Endometrial microvascular endothelial cells (primary cell): ENCODE results near the gene VEPH1. TPM values are rescaled to one million over a fixed set of nuclear protein-coding genes. Genes with fewer than 3 reads are reported as not detected.

Source experiments
- in situ Hi-C: cut with HindIII; loops from 2 replicates; pipeline ENCODE4 v1.10.0; 2017; ENCODE audit warnings: low sequenced_read_pairs, low pct_unique_long_range_greater_than_20kb; ENCODE audit errors: inconsistent ontology term
- total RNA-seq: library from RNA; depleted of rRNA; stranded (reverse); fragments of >200 nt; gene quantifications from one replicate; pipeline ENCODE4 v1.2.3, GENCODE V29; 2015; ENCODE audit errors: inconsistent ontology term

Gene VEPH1
- total RNA-seq, 1 donor from 2014 or later: 204 TPM

DNA sequence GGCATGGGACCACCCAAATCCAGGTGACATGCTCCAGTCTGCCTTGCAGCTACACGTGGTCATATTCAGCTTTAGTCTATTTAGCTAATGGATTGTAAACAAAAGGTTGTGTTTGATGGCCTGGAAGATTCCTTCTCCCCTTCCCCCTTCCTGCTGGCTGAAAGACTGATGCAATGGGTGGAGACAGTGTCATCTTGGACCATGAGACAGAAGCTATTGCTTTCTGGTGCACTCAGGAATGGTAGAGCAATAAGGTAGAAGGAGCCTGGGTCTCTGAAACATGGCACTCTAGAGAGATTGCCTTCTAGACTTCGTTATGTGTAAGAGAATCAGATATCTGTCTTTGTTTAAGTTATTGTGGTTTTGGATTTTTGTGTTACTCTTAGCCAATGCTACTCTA, 92.3 kb downstream of the VEPH1 start:
- in situ Hi-C loops: no loop called here

DNA sequence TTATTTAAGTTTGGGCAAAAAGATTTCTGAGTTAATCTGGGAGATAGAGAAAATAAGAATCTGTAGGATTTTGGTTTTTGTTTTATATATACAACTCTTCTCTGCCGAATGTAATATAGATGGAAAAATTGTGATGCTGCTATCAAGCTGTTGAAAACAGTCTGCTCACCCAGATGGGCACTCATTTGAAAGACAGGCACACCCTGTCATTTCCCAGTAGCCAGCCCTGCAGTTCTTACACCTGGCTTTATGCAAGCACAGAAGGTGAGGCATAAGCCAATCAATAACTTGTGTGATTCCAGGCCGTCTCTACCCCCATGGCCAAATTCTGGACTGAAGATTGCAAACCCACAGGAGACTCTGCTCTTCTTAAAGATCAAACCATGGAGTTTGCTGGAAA, 93.7 kb downstream of the VEPH1 start:
- in situ Hi-C loops: no loop called here

GRCh38 chr3:157408499-157409149, 94.6 kb downstream of the VEPH1 start:
- in situ Hi-C loops: no loop called here

- in situ Hi-C loops: no loop called here
These were observed 95.4 kb downstream of the VEPH1 start for GRCh38 chr3:157407769-157408168.

- in situ Hi-C loops: no loop called here
These were observed 96.8 kb downstream of the VEPH1 start for GRCh38 chr3:157406394-157406793.

DNA sequence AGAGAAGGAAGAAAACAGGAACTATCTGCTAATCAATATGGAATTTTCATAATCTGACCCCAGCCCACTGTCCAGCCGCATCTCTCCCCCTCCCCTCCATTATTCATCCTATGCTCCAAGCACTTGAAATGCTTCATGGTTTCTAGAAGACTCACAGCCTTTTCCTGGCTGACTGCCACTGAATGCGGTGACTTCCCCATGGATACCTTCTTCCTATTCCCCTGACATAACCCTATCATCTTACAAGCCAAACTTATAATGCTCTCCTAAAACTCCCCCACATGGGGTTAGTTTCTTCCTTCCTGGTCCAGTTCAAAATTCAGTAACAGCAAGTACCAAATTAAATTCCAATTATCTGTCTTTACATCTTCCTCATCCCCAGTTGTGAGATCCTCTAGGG, 97.8 kb downstream of the VEPH1 start:
- in situ Hi-C loops: no loop called here

- in situ Hi-C loops: no loop called here
These were observed 98.8 kb downstream of the VEPH1 start for GRCh38 chr3:157404381-157404780.

GRCh38 chr3:157398598-157398997, 104.6 kb downstream of the VEPH1 start:
- in situ Hi-C loops: no loop called here

GRCh38 chr3:157394411-157394810, 108.8 kb downstream of the VEPH1 start:
- in situ Hi-C loops: no loop called here

DNA sequence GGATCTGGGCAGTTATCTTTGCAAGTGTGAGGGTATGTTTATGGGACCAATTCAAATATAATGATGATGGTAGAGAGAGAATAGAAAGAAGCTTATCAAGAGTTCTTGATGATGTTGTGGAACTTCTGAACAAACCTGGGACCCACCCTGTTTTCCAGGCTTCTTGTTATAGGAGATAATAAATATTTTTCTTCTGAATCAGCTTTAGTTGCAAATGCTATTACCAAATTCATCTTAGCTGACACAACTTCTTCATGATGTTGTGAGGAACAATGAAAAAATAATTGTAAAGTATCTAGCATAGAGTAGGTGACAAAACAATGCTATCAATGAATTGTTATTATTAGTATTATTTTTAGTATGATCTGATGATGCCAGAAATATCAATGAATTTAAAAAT, 110.1 kb downstream of the VEPH1 start:
- in situ Hi-C loops: no loop called here

DNA sequence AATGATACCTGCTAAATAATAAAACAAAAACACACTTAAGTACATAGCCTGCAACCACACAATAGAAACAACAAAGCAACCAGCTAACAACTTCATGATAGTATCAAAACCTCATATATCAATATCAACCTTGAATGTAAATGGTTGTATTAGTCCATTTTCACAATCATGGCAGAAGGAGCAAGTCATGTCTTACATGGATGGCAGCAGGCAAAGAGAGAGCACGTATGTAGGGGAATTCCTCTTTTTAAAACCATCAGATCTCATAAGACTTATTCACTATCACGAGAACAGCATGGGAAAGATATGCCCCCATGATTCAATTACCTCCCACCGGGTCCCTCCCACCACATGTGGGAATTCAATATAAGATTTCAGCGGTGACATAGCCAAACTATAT, 111.1 kb downstream of the VEPH1 start:
- in situ Hi-C loops: no loop called here

- in situ Hi-C loops: no loop called here
These were observed 112.3 kb downstream of the VEPH1 start for GRCh38 chr3:157390713-157391515.

DNA sequence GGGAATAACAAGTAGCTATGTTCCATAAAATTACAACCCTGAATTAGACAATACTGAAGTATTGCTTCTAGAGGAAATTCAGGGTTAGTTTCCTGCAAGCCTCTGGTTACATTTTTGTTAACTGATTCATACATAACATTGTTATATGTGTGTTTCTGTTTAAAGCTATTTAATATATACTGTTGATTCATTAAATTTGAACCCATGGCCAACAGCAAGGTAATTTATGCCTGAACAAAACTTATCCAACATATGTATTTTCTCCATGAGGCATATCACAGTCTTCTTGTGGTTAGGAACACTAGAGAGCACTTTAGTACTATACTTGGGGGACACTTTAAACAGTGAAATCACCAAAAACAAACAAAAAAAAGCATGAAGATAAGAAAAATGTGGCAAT, 114.2 kb downstream of the VEPH1 start:
- in situ Hi-C loops: no loop called here

GRCh38 chr3:157387708-157388435, 115.3 kb downstream of the VEPH1 start:
- in situ Hi-C loops: no loop called here

DNA sequence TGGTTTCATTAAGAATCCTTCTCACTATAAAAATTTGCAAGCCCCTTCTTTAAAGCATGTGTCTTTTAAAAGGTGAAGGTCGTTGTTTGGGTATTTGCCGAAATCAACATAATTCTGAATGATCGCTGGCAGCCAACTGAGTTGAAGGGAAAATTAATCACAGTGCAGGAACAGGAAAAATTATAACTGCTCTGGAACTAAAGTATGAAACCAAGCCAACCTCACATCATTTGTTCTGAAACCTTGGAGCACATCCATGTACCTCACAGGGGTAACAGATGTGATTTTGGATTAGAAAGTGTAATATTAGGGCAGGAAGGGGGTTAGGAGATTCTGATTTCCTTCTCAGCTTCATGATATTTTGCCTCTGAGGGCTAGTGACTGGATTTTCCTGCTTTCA, 118.7 kb downstream of the VEPH1 start:
- in situ Hi-C loops: no loop called here

DNA sequence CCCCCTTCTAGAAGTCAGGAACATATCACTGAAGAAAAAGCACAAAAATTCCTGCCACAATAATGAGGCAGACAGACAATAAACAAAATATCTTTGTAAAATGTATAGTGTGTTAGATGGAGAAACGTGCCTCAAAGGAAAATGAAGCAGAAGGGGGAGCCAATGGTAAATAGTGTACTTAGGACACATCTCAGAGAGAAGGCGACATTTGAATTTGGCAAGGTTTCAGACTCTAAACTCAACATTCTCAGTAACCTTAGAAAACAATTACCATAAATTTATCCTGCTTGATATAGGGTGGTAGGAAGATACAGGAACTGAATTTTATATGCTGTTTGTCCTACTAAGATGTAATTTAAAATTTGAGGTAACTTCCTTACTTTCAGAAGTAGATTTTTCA, 119.2 kb downstream of the VEPH1 start:
- in situ Hi-C loops: no loop called here

DNA sequence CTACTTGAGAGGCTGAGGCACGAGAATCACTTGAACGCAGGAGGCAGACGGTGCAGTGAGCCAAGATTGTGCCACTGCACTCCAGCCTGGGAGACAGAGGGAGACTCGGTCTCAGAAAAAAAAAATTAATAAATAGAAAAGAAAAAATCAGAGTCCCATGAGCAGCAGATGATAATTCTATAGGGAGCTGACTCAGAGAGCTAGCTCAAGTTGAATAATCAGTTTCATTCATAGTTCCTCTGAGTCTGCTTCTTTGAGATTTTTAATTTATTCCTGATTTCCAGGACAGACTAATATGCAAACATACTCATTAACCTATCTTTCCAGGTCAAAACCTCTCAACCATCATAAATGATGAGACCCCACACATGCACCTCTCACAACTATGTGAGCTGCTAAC, 121.6 kb downstream of the VEPH1 start:
- in situ Hi-C loops: no loop called here

GRCh38 chr3:157379525-157380140, 123.6 kb downstream of the VEPH1 start:
- in situ Hi-C loops: no loop called here

GRCh38 chr3:157376603-157377300, 126.5 kb downstream of the VEPH1 start:
- in situ Hi-C loops: no loop called here
